VCaP (cell line): ENCODE data around the gene FTO.
"Not testable (repeated sequence)": the region's sequence is repeated elsewhere in the genome, so short reads cannot be mapped to it uniquely, and the experiment has no call there.

Experiments used
- H3K27ac ChIP-seq: fragments of 450-650 bp; 2 replicates; pipeline ENCODE4 v1.5.1; 2017
- CTCF ChIP-seq: fragments of 450-650 bp; conservative IDR thresholded peaks from 2 replicates; pipeline ENCODE4 v1.5.1; 2017; ENCODE audit warnings: mild to moderate bottlenecking, moderate library complexity

The FTO gene

GRCh38 chr16:53881371-53881770 lies 177.4 kb downstream of the FTO start:
- H3K27ac ChIP-seq, result no peak overlapping the region
- no peak for TF ChIP-seq CTCF

- no peak for TF ChIP-seq CTCF
- no peak overlapping the region for H3K27ac ChIP-seq
Measured at GRCh38 chr16:53882310-53882709, 178.4 kb downstream of the FTO start.

GRCh38 chr16:53884748-53885147 lies 180.8 kb downstream of the FTO start:
- no peak for TF ChIP-seq CTCF

GRCh38 chr16:53886482-53887378 lies 182.8 kb downstream of the FTO start:
- no peak for TF ChIP-seq CTCF
- no peak overlapping the region for H3K27ac ChIP-seq

More at GRCh38 chr16:53884748-53885147, 180.8 kb downstream of the FTO start:
- H3K27ac ChIP-seq, result no peak overlapping the region

GRCh38 chr16:53888222-53888621 lies 184.3 kb downstream of the FTO start:
- no peak overlapping the region for H3K27ac ChIP-seq
- TF ChIP-seq CTCF, result no peak

- H3K27ac ChIP-seq, result not testable (repeated sequence)
Measured at GRCh38 chr16:53890877-53891276, 186.9 kb downstream of the FTO start.

- H3K27ac ChIP-seq, result peak overlapping the region; percentile 70
- TF ChIP-seq CTCF, result no peak
Measured at GRCh38 chr16:53891409-53892139, 187.6 kb downstream of the FTO start.
